Thoracic aorta (tissue), 2 donors: ENCODE measurements around the gene MEP1B. TPM values are rescaled to one million over a fixed set of nuclear protein-coding genes. Genes with fewer than 3 reads are reported as not detected.
A peak's percentile ranks its signal among the peaks of the same experiment; 100 is the strongest.
"Not testable (repeated sequence)": the region's sequence is repeated elsewhere in the genome, so short reads cannot be mapped to it uniquely, and the experiment has no call there.

Experiments used
- ATAC-seq: fragments of 150-250 bp; one replicate; pipeline ENCODE4 v1.8.0; 2017; ENCODE audit warnings: low read depth; ENCODE audit not compliant: insufficient number of reproducible peaks, low FRiP score
- DNase-seq: peaks from one replicate; pipeline ENCODE4 v3.0.0-alpha.2; 2020; ENCODE audit warnings: low spot score
- H3K27ac ChIP-seq, 2 donors: fragments of 200-600 bp; sonication (generic); 1 replicate in 1 of 2; 2 replicates in 1 of 2; pipeline ENCODE4 v1.5.1; 2016; ENCODE audit warnings: mild to moderate bottlenecking in 2 of 2, moderate library complexity in 2 of 2
- H3K27me3 ChIP-seq: fragments of 200-600 bp; sonication (generic); replicated peaks from 2 replicates; pipeline ENCODE4 v1.6.0; 2016; ENCODE audit warnings: mild to moderate bottlenecking; ENCODE audit not compliant: insufficient read depth
- H3K36me3 ChIP-seq: fragments of 200-600 bp; sonication (generic); one replicate; pipeline ENCODE4 v1.5.1; 2016
- H3K4me1 ChIP-seq, 2 donors: fragments of 200-600 bp; sonication (generic); 1 replicate in 1 of 2; 2 replicates in 1 of 2; pipeline versions ENCODE4 v1.5.1 to v1.6.0; 2016; ENCODE audit warnings: low read depth in 2 of 2, mild to moderate bottlenecking in 1 of 2; ENCODE audit not compliant: control insufficient read depth in 1 of 2
- H3K4me3 ChIP-seq: fragments of 200-600 bp; sonication (generic); 2 replicates; pipeline ENCODE4 v1.5.1; 2016; ENCODE audit warnings: mild to moderate bottlenecking
- H3K9me3 ChIP-seq: fragments of 200-600 bp; sonication (generic); 2 replicates; pipeline ENCODE4 v1.5.1; 2016
- CTCF ChIP-seq: fragments of 200-600 bp; sonication (generic); IDR thresholded peaks from one replicate; pipeline ENCODE4 v1.5.1; 2019; ENCODE audit warnings: antibody characterized with exemption
- total RNA-seq, 2 donors: library from RNA; depleted of rRNA; stranded (reverse); fragments of >200 nt; gene quantifications; one replicate each; pipeline versions ENCODE4 v1.1.0 to v1.2.3, GENCODE V29; 2016

Gene MEP1B
- total RNA-seq, 2 donors from 2014 or later: not detected

GRCh38 chr18:32158108-32158624 is 31.7 kb upstream of the MEP1B start:
- H3K27me3 ChIP-seq: no peaks in the 10 kb centered on the region
- DNase-seq: peak; percentile 25
- peak; percentile 86 for TF ChIP-seq CTCF
- H3K4me3 ChIP-seq: peak overlapping the region; percentile 45
- H3K4me1 ChIP-seq: peaks cover 0 to 6% of the 10 kb centered on the region in 2 donors
- peak; percentile 76 for ATAC-seq
- H3K27ac ChIP-seq: no peak overlapping the region
- H3K9me3 ChIP-seq: no peaks in the 10 kb centered on the region
- no peaks in the 10 kb centered on the region for H3K36me3 ChIP-seq

- H3K4me1 ChIP-seq, H3K36me3 ChIP-seq, H3K27me3 ChIP-seq, H3K27ac ChIP-seq, DNase-seq, ATAC-seq, H3K9me3 ChIP-seq: not testable (repeated sequence)
- peak overlapping the region; percentile 45 for H3K4me3 ChIP-seq
Observed at GRCh38 chr18:32158631-32159030, 31.2 kb upstream of the MEP1B start.

GRCh38 chr18:32160547-32160946 is 29.3 kb upstream of the MEP1B start:
- H3K4me1 ChIP-seq: peaks cover 0 to 6% of the 10 kb centered on the region in 2 donors
- no peaks in the 10 kb centered on the region for H3K27me3 ChIP-seq
- no peaks in the 10 kb centered on the region for H3K36me3 ChIP-seq
- H3K9me3 ChIP-seq: no peaks in the 10 kb centered on the region
- ATAC-seq: no peak
- TF ChIP-seq CTCF: no peak
- no peak overlapping the region for H3K27ac ChIP-seq
- no peak overlapping the region for H3K4me3 ChIP-seq
- DNase-seq: no peak

GRCh38 chr18:32167980-32168730 is 21.7 kb upstream of the MEP1B start:
- Histone ChIP-seq H3K27me3 (no peaks in the 10 kb centered on the region), H3K4me3 (no peak overlapping the region), H3K27ac (no peak overlapping the region), H3K9me3 (no peaks in the 10 kb centered on the region), H3K4me1 (no peaks in the 10 kb centered on the region), H3K36me3 (no peaks in the 10 kb centered on the region)
- no peak for DNase-seq
- ATAC-seq: no peak
- no peak for TF ChIP-seq CTCF

- H3K4me3 ChIP-seq: no peak overlapping the region
- H3K27ac ChIP-seq: no peak overlapping the region
- no peaks in the 10 kb centered on the region for H3K4me1 ChIP-seq
- no peaks in the 10 kb centered on the region for H3K27me3 ChIP-seq
- ATAC-seq (no peak), DNase-seq (no peak)
- H3K9me3 ChIP-seq: no peaks in the 10 kb centered on the region
- no peaks in the 10 kb centered on the region for H3K36me3 ChIP-seq
- TF ChIP-seq CTCF: no peak
Observed at GRCh38 chr18:32173654-32174053, 16.2 kb upstream of the MEP1B start.
